RWPE2 (cell line): ENCODE data around the gene GALNT18.

Experiments used
- ATAC-seq: fragments of 200-7000 bp; cut with Tn5 transposase; 3 replicates; pipeline ENCODE4 v1.9.1; 2021; ENCODE audit warnings: low read depth
- DNase-seq: peaks from one replicate; pipeline ENCODE4 v3.0.0-alpha.2; 2020; ENCODE audit warnings: low spot score
- H3K27ac ChIP-seq: fragments of 450-650 bp; 2 replicates; pipeline ENCODE4 v1.5.1; 2017; ENCODE audit warnings: mild to moderate bottlenecking; ENCODE audit not compliant: poor library complexity, severe bottlenecking
- H3K27me3 ChIP-seq: fragments of 250-450 bp; sonication (Bioruptor Pico); 2 replicates; pipeline ENCODE4 v1.5.1; 2021; ENCODE audit warnings: mild to moderate bottlenecking, moderate library complexity; ENCODE audit not compliant: insufficient read depth, poor library complexity, severe bottlenecking
- H3K36me3 ChIP-seq: fragments of 250-450 bp; sonication (Bioruptor Pico); 2 replicates; pipeline ENCODE4 v1.5.1; 2020; ENCODE audit warnings: low read depth, mild to moderate bottlenecking, moderate library complexity
- H3K4me1 ChIP-seq: fragments of 250-450 bp; sonication (Bioruptor Pico); 2 replicates; pipeline ENCODE4 v1.5.1; 2021; ENCODE audit warnings: mild to moderate bottlenecking, moderate library complexity; ENCODE audit not compliant: insufficient read depth, poor library complexity, severe bottlenecking
- H3K4me3 ChIP-seq: fragments of 250-450 bp; sonication (Bioruptor Pico); 2 replicates; pipeline ENCODE4 v1.5.1; 2021; ENCODE audit warnings: mild to moderate bottlenecking, moderate library complexity; ENCODE audit not compliant: severe bottlenecking
- H3K9me3 ChIP-seq: fragments of 250-450 bp; sonication (Bioruptor Pico); 2 replicates; pipeline ENCODE4 v1.5.1; 2021; ENCODE audit warnings: mild to moderate bottlenecking, moderate library complexity; ENCODE audit not compliant: severe bottlenecking
- TF ChIP-seq, protein P1 (sequence below): fragments of 450-650 bp; IDR thresholded peaks from one replicate; pipeline ENCODE4 v1.5.1; 2017; ENCODE audit warnings: mild to moderate bottlenecking, moderate library complexity; ENCODE audit not compliant: poor library complexity, severe bottlenecking

The GALNT18 gene

DNA sequence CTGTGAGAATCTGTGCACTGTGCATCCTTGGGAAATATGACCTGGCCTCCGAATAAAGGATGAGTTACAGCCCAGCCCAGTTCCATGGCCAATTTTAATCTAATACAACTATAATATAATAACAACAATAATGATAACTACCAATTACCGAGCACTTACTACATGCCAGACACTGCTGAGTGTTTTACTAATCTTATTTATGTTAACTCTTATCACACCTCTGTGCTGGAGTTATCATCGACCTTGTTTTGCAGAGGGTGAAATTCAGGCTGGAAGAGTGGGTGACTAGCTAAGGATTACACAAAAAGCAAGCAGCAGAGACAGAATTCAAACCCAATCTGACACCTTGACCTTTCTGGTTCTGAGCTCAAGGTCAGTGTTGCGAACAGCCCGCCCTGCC is 83.9 kb downstream of the GALNT18 start:
- H3K27me3 ChIP-seq, result no peaks in the 10 kb centered on the region
- no peaks in the 10 kb centered on the region for H3K4me1 ChIP-seq
- H3K4me3 ChIP-seq, result no peak overlapping the region
- H3K9me3 ChIP-seq, result no peaks in the 10 kb centered on the region
- no peak for ATAC-seq
- H3K27ac ChIP-seq, result no peak overlapping the region
- TF ChIP-seq, protein P1, sequence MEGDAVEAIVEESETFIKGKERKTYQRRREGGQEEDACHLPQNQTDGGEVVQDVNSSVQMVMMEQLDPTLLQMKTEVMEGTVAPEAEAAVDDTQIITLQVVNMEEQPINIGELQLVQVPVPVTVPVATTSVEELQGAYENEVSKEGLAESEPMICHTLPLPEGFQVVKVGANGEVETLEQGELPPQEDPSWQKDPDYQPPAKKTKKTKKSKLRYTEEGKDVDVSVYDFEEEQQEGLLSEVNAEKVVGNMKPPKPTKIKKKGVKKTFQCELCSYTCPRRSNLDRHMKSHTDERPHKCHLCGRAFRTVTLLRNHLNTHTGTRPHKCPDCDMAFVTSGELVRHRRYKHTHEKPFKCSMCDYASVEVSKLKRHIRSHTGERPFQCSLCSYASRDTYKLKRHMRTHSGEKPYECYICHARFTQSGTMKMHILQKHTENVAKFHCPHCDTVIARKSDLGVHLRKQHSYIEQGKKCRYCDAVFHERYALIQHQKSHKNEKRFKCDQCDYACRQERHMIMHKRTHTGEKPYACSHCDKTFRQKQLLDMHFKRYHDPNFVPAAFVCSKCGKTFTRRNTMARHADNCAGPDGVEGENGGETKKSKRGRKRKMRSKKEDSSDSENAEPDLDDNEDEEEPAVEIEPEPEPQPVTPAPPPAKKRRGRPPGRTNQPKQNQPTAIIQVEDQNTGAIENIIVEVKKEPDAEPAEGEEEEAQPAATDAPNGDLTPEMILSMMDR, result no peak
- no peak for DNase-seq
- no peaks in the 10 kb centered on the region for H3K36me3 ChIP-seq

DNA sequence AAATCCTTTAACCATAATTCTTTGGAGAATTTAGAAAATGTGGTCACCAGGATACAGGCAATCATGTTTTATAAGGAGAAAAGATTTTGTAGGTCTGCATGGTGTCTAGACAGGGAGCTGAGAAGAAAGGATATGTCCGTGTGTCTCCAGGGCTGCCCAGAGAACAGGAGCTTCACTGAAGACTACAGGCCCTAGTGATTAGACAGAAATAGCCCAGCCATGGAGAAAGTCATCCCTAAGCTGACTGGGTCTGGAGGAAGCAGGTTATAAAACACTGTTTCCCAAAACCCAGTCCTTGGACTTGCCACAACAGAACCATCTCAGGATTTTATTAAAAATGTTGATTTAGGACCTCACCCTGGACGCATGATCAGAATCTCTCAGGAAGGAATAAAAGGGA is 84.4 kb downstream of the GALNT18 start:
- Histone ChIP-seq H3K27me3 (no peaks in the 10 kb centered on the region), H3K36me3 (no peaks in the 10 kb centered on the region), H3K4me1 (no peaks in the 10 kb centered on the region), H3K9me3 (no peaks in the 10 kb centered on the region), H3K4me3 (no peak overlapping the region), H3K27ac (no peak overlapping the region)
- TF ChIP-seq, protein P1, result no peak
- ATAC-seq (no peak), DNase-seq (no peak)

DNA sequence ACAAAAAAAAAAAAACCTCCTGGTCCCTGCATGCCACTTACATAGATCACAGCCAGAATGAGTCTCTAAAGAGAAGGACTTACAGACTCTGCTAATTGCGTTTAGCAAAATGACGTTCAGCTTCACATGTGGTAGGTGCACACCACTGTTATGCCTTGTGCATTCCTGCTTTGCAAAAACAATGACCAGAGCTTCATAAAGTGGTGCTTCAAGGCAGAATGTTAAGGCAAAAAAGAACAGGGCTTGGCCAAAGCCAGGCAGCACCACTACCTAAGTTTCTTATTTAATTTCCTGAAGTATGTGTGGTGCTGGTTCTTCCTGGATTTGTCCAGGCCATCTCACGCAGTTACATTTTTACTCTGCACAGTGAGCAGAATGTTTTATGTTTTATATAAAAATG is 85.2 kb downstream of the GALNT18 start:
- DNase-seq (no peak), ATAC-seq (no peak)
- Histone ChIP-seq H3K27ac (no peak overlapping the region), H3K9me3 (no peaks in the 10 kb centered on the region), H3K4me3 (no peak overlapping the region), H3K4me1 (no peaks in the 10 kb centered on the region), H3K27me3 (no peaks in the 10 kb centered on the region), H3K36me3 (no peaks in the 10 kb centered on the region)
- TF ChIP-seq, protein P1, result no peak

DNA sequence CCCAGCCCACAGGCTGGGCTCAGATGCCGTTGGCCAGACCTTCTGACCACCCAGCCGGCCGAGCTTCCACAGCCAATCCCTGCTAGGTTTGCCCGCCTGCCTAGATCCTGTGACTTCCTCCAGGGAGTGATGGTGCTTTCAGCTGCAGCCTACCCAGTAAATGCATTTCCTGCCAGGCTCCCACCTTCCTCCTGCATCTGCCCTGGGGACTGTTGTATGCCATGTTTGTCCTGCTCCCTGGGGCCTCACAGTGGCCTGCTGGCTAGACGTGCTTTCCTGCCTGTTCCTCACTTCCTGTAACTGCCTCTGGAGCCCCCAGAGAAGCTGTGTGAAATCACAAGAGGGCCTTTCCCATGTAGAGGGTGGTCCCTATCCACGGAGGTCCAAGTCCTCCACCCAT is 86.2 kb downstream of the GALNT18 start:
- DNase-seq (no peak), ATAC-seq (no peak)
- H3K27ac ChIP-seq, result no peak overlapping the region
- H3K27me3 ChIP-seq, result no peaks in the 10 kb centered on the region
- no peaks in the 10 kb centered on the region for H3K36me3 ChIP-seq
- no peaks in the 10 kb centered on the region for H3K4me1 ChIP-seq
- no peak overlapping the region for H3K4me3 ChIP-seq
- no peaks in the 10 kb centered on the region for H3K9me3 ChIP-seq
- TF ChIP-seq, protein P1, result no peak

DNA sequence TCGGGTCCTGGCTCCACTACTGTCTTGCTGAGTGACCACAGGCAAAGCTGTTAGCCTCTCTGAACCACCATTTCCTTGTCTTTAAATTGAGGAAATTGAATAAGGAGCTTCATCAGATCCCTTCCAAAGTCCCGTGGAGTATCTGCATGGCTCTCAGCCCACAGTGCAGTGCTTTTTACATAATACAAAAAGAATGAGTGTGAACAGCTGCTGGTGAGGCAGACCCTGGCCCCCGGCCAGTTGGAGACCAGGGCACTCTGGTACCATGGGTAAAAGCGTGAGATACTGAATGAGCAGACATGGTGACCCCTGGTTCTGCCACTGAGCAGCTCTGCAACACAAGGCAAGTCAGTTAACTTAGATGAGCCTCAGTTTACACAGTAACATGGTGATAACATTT is 86.8 kb downstream of the GALNT18 start:
- DNase-seq, result no peak
- H3K4me3 ChIP-seq, result no peak overlapping the region

More for the DNA sequence above, 86.8 kb downstream of the GALNT18 start:
- Histone ChIP-seq H3K9me3 (no peaks in the 10 kb centered on the region), H3K27me3 (no peaks in the 10 kb centered on the region), H3K36me3 (no peaks in the 10 kb centered on the region), H3K27ac (no peak overlapping the region), H3K4me1 (no peaks in the 10 kb centered on the region)
- no peak for ATAC-seq
- TF ChIP-seq, protein P1, result no peak
